HG03175 (cell line): ENCODE results near the gene GART.

Source experiments
- ATAC-seq: cut with Tn5 transposase; IDR thresholded peaks from one replicate; pipeline ENCODE4 v1.9.1; 2021; ENCODE audit warnings: mild to moderate bottlenecking, moderate library complexity; ENCODE audit not compliant: unreplicated experiment

The GART gene

DNA sequence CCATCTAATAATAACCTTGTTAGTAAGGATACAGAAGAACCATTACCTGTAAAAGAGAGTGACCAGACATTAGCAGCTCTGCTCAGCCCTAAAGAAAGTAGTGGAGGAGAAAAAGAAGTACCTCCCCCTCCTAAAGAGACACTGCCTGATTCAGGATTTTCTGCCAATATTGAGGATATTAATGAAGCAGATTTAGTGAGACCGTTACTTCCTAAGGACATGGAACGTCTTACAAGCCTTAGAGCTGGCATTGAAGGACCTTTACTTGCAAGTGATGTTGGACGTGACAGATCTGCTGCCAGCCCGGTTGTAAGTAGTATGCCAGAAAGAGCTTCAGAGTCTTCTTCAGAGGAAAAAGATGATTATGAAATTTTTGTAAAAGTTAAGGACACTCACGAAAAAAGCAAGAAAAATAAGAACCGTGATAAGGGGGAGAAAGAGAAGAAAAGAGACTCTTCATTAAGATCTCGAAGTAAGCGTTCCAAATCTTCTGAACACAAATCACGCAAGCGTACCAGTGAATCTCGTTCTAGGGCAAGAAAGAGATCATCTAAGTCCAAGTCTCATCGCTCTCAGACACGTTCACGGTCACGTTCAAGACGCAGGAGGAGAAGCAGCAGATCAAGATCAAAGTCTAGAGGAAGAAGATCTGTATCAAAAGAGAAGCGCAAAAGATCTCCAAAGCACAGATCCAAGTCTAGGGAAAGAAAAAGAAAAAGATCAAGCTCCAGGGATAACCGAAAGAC is 12.5 kb upstream of the GART start:
- ATAC-seq, result no peak

DNA sequence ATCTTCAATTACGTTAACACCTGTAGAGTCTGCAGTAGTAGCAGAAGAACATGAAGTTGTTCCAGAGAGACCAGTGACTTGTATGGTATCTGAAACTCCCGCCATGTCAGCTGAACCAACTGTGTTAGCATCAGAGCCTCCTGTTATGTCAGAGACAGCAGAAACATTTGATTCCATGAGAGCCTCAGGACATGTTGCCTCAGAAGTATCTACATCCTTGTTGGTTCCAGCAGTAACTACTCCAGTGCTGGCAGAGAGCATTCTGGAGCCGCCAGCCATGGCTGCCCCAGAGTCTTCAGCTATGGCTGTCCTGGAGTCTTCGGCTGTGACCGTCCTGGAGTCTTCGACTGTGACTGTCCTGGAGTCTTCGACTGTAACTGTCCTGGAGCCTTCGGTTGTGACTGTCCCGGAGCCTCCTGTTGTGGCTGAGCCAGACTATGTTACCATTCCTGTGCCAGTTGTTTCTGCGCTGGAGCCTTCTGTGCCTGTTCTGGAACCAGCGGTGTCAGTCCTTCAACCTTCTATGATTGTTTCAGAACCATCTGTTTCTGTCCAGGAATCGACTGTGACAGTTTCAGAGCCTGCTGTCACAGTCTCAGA is 11.2 kb upstream of the GART start:
- ATAC-seq, result no peak

DNA sequence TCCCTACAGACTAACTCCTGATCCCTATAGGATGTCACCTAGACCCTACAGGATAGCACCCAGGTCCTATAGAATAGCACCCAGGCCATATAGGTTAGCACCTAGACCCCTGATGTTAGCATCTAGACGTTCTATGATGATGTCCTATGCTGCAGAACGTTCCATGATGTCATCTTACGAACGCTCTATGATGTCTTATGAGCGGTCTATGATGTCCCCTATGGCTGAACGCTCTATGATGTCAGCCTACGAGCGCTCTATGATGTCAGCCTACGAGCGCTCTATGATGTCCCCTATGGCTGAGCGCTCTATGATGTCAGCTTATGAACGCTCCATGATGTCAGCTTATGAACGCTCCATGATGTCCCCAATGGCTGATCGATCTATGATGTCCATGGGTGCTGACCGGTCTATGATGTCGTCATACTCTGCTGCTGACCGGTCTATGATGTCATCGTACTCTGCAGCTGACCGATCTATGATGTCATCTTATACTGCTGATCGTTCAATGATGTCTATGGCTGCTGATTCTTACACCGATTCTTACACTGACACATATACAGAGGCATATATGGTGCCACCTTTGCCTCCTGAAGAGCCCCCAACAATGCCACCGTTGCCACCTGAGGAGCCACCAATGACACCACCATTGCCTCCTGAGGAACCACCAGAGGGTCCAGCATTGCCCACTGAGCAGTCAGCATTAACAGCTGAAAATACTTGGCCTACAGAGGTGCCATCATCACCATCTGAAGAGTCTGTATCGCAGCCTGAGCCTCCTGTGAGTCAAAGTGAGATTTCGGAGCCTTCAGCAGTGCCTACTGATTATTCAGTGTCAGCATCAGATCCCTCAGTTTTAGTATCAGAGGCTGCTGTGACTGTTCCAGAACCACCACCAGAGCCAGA is 10.4 kb upstream of the GART start:
- no peak for ATAC-seq

DNA sequence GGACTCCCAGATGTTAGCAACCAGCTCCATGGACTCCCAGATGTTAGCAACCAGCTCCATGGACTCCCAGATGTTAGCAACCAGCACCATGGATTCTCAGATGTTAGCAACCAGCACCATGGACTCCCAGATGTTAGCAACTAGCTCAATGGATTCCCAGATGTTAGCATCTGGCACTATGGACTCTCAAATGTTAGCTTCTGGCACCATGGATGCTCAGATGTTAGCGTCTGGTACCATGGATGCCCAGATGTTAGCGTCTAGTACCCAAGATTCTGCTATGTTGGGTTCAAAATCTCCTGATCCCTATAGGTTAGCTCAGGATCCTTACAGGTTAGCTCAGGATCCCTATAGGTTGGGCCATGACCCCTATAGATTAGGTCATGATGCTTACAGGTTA is 9.7 kb upstream of the GART start:
- ATAC-seq, result no peak

DNA sequence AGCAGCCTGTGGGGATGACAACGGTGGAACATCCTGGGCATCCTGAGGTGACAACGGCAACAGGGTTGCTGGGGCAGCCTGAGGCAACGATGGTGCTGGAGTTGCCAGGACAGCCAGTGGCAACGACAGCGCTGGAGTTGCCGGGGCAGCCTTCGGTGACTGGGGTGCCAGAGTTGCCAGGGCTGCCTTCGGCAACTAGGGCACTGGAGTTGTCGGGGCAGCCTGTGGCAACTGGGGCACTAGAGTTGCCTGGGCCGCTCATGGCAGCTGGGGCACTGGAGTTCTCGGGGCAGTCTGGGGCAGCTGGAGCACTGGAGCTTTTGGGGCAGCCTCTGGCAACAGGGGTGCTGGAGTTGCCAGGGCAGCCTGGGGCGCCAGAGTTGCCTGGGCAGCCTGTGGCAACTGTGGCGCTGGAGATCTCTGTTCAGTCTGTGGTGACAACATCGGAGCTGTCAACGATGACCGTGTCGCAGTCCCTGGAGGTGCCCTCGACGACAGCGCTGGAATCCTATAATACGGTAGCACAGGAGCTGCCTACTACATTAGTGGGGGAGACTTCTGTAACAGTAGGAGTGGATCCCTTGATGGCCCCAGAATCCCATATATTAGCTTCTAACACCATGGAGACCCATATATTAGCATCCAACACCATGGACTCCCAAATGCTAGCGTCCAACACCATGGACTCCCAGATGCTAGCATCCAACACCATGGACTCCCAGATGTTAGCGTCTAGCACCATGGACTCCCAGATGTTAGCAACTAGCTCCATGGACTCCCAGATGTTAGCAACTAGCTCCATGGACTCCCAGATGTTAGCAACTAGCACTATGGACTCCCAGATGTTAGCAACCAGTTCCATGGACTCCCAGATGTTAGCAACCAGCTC is 9.1 kb upstream of the GART start:
- no peak for ATAC-seq

DNA sequence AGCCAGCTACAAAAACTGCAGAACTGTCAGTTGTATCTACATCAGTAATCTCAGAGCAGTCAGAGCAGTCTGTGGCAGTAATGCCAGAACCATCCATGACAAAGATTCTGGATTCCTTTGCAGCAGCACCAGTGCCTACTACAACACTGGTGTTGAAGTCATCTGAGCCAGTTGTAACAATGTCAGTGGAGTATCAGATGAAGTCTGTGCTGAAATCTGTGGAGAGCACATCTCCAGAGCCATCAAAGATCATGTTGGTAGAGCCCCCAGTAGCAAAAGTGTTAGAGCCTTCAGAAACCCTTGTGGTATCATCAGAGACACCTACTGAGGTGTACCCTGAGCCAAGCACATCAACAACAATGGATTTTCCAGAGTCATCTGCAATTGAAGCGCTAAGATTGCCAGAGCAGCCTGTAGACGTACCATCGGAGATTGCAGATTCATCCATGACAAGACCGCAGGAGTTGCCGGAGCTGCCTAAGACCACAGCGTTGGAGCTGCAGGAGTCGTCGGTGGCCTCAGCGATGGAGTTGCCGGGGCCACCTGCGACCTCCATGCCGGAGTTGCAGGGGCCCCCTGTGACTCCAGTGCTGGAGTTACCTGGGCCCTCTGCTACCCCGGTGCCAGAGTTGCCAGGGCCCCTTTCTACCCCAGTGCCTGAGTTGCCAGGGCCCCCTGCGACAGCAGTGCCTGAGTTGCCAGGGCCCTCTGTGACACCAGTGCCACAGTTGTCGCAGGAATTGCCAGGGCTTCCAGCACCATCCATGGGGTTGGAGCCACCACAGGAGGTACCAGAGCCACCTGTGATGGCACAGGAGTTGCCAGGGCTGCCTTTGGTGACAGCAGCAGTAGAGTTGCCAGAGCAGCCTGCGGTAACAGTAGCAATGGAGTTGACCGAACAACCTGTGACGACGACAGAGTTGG is 8.2 kb upstream of the GART start:
- ATAC-seq, result no peak

DNA sequence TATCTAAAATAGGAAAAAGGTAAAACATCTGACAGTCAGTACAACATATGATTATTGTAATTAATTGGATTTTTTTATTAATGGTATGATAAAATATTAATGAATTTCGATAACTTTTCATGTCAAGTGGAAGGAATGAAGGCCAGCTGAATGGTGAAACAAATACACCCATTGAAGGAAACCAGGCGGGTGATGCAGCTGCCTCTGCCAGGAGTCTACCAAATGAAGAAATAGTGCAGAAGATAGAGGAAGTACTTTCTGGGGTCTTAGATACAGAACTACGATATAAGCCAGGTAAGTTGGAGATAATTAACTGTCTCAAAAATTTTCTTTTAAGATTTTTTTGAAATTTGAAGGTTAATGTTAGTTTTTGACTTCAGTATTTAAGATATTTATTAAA is 4.2 kb upstream of the GART start:
- ATAC-seq, result no peak

DNA sequence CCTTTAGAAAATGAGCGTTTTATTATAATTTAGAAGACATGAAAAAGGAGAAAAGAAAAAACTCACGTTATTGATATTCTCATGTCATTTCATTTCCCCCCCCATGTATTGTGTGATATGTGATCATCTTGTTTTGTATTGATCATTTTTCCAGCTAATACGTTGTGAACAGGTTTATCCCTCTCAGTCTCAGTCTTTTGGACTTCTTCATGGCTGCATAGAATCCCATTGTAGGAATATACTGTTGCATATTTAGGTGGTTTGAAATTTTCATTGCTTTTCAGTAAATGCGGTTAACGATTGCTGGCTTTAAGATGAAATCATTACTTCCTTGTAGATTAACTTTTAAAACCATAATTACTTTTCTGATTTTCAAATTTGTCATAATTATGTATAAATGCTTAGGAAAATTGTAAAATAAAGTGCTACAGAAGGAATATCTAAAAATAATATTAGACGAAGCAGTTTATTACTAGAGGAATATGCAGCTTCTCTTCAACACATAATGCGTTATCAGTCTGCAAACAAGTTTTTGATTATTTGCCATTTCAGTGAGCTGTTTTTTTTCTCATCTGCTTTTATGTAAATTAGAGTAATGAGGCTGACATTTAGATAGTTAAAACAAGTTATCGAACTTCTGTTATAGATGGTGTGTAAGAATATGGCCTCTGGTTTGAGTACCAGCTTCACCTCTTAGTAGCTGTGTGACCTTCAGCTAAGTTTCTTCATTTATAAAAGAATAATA is 2.7 kb upstream of the GART start:
- ATAC-seq, result no peak

DNA sequence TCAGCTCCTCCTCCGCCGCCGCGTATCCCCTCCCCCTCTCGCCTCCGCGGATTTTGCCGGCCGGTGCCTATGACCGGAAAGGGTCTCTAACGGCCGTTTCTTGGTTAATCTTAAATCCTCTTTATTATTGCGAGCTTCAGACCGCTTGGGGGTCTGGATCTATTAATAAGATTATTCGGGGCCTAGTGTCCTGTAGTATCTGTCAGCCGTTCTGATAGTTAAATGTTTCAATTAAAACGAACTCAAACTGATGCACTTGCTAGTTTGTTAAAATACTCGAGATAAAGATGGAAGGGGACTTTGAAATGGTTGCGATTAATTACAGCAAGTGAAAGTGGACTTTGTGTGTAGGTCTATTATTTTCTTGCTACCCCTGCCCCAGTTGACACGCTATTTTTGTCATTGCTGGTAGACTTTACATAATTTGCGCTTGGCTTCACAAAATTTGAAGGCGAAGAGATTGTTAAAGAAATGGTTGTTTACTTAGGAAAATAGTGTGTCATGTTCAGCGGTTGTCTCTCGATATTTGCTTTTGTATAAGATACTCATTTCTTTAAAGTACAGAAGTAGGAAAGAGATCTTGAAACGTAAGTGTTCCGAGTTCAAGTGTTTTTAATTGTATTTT is 1.7 kb upstream of the GART start:
- no peak for ATAC-seq

DNA sequence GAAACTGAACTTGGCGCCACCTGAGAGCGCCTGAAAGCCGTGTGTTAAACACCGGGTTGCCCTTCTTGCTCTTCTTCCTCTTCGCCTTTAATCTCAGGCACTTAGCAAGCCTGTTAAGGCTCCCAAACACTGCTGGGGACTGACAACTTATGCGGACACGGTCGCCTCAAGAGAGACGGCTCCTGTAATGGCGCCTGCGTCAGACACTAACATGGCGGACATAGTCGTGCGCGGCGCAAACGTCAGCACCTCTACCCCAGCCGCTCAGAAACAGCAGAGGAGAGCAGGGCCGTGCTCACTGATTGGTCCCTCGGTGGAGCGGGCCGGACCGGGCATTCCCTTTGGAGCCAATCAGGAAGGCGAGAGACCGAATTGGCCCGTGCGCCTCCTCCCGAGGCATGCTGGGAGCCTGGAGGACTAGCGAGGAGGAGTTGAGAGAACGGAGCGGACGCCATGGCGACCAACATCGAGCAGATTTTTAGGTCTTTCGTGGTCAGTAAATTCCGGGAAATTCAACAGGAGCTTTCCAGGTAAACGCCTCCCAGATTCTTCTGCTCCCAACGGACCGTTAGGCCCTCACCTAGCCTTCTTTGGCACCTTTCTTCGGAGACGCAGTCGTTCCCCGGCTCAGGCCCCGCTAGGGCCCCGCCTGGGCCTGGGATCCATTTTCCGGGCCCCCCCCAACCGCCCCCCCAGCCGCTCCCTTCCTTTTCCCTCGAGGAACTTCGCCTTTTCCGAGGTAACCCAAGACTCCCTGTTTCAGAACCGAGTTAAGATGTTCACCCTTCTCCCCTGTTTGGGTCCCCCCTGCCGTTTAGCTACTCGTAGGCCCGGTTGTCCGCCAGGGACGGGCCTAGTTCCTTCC is 955 bp upstream of the GART start, which contains the start of gene SON:
Gene SON, plus strand, starts transcription at position 399 of the 865 bp plus-strand sequence. Its CDS starts 55 bp downstream, at position 454.
- ATAC-seq, result peak; percentile 92

DNA sequence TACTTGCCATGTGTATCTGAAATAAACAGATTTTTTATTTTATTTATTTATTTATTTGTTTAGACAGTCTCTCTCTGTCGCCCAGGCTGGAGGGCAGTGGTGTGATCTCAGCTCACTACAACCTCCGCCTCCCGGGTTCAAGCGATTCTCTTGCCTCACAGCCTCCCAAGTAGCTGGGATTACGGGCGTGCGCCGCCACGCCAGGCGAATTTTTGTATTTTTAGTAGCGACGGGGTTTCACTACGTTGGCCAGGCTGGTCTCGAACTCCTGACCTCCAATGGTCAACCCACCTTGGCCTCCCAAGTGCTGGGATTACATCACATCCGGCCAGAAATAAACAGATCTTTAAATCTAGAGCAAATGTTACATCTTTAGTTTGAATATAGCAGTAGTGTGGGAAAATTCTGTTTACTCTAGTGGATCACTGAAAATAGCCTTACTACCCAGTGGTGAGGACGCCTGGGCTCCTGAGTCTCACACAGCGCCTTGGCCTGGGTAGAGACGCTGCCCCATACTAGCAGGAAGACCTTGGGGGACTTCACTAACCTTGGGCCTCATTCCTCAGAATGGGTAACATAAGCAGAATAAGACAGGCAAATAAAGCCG is 709 bp downstream of the GART start:
- no peak for ATAC-seq

DNA sequence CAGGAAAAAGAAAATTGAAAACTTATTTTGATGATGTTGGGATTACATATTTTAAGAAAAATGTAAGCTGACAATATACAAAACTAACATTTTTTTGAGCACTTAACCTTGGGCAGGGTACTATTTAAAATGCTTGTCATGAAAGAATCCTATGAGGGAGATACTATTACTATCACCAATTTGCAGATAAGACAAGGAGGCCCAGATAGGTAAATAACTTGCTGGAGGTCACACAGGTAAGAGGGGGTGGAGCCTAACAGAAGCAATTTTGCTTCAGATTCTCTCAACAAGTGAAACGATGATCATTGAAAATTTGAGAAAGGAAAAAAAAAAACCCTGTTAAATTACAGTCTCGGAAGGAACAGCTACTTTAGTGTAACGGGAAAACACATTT is 1.2 kb downstream of the GART start:
- no peak for ATAC-seq

DNA sequence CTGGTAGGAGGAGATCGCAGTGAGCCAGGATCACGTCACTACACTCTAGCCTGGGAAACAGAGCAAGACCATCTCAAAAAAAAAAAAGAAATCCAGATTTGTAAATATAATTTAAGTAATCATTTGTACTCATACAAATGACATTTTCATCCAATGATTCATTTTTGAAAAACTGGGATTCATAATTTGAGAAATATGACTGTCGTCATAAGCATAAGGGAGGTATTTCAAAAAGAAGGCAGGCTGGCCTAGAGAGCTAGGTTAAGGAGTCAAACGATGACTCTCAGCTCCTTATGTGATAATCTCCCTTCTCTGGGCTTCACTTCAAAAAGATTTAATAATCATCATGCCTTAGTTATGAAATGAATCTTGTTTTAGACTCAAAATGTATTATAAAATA is 2.3 kb downstream of the GART start:
- no peak for ATAC-seq

DNA sequence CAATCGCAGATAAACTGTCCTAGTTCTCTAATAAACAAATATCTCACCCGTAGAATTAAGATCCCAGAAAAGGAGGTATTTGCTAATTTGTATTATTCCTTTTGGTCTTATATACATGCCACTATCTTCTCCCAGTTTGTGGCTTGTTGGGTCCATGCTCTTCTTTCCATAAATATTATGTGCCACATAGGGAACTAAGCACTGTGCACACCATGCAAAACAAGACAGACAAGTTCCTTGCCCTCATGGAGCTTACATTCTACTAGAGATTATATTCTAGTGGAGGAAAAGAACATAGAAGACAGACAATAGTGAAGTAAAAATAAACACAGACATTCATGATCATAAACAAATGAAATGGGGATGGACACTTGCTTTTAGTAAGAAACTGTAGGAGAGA is 4.7 kb downstream of the GART start:
- no peak for ATAC-seq

DNA sequence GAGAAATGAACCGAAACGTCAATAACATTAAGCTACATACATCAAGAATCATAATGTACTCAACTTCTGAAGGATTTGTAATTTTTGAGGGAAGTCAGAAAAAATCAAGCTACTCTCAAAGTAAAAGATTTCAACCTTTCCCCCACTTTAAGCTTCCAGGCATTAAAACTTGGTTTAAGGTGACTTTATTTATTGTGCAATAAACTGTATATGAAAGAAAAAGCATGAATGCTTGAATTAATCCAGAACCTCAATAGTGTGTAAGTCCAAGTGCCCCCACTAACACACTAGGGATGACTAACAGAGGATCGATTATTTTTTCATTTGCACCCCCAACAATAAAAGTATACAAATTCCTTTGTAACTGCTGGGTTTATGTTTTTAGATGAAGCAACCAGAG is 10.9 kb downstream of the GART start:
- no peak for ATAC-seq

DNA sequence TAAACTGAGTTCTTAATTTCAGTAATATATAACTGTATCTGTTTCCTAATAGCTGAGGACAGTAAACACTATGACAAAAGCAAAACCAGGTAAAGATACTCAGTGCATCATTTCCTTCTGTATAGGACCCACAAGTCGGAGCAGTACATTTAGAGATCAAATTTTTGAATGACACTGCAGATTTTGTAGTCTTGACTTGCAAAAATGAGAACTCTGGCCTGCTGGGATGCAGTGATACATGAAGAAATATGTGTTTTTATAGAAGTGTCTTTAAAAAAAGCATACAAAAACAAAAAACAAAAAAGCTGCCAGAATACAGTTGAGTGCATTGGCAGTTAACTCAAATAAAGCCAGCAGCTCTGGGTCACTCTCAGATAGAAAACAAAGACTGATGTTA is 19.0 kb downstream of the GART start:
- ATAC-seq, result no peak

DNA sequence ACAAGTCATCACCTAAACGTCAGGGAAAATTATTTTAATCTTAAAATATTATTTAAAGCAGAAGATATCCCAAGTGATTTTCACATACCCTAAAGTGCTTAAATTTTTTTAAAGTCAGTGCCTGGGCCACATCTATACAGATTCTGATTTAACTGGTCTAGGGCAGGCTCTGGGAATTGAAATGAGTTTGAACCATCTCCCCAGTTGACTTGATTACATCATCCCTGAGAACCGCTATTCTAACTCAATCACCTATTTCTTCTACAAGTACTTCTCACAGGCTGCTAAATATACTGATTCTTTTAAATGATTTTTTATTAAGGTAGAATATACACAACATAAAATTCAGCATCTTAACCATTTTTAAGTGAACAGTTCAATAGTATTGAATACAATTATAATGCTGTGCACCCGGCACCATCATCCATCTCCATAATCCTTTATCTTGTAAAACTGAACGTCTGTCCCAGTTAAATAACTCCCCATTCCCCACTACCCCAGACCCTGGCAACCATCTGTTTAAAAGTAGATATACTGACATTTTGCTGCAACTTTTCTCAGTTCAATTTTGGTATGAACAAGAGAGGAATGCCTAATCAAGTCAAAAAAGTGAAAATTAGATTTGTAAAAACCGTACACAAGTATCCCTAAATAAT is 19.5 kb downstream of the GART start:
- no peak for ATAC-seq
